Stomach (tissue), 9 donors: ENCODE results near the gene SMAD2. TPM values are rescaled to one million over a fixed set of nuclear protein-coding genes. Genes with fewer than 3 reads are reported as not detected.

ENCODE experiments used
- DNase-seq, 2 donors: peaks; one replicate each; pipeline versions ENCODE4 v3.0.0 to v3.0.0-alpha.2; 2013 to 2019
- H3K27ac ChIP-seq, 5 donors: fragments of 200-600 bp in 4 of 5; sonication (generic) in 4 of 5; one replicate each; pipeline ENCODE4 v1.5.1; 2013 to 2019; ENCODE audit warnings: mild to moderate bottlenecking in 1 of 5, moderate library complexity in 1 of 5
- H3K27me3 ChIP-seq, 3 donors: fragments of 200-600 bp; sonication (generic); one replicate each; pipeline ENCODE4 v1.5.1; 2017 to 2019; ENCODE audit warnings: mixed run types in 1 of 3
- H3K36me3 ChIP-seq, 4 donors: fragments of 200-600 bp; sonication (generic); 1 replicate in 3 of 4; 2 replicates in 1 of 4; pipeline ENCODE4 v1.5.1; 2016 to 2019
- H3K4me1 ChIP-seq, 4 donors: fragments of 200-600 bp; sonication (generic); one replicate each; pipeline ENCODE4 v1.5.1; 2016 to 2019
- H3K4me3 ChIP-seq, 4 donors: fragments of 200-600 bp; sonication (generic) in 3 of 4; one replicate each; pipeline ENCODE4 v1.5.1; 2016 to 2019; ENCODE audit warnings: mild to moderate bottlenecking in 1 of 4
- H3K9me3 ChIP-seq, 4 donors: fragments of 200-600 bp; sonication (generic); one replicate each; pipeline ENCODE4 v1.5.1; 2016 to 2019
- CTCF ChIP-seq, 7 experiments: fragments of 450-650 bp in 4 of 7; fragments of 200-600 bp in 3 of 7; sonication (generic) in 3 of 7; IDR thresholded peaks; one replicate each; pipeline ENCODE4 v1.5.1; 2016 to 2019; ENCODE audit warnings: antibody characterized with exemption in 7 of 7, control low read depth in 2 of 7, mild to moderate bottlenecking in 1 of 7
- EP300 ChIP-seq: sonication (generic); formaldehyde crosslinking; IDR thresholded peaks from one replicate; pipeline ENCODE4 v1.6.1; 2017; ENCODE audit warnings: antibody characterized with exemption
- POLR2A ChIP-seq, 4 donors: fragments of 450-650 bp; IDR thresholded peaks; one replicate each; pipeline ENCODE4 v1.6.1; 2016; ENCODE audit warnings: antibody characterized with exemption in 4 of 4, control low read depth in 2 of 4, mild to moderate bottlenecking in 1 of 4, moderate library complexity in 1 of 4
- POLR2AphosphoS5 ChIP-seq, 3 donors: sonication (generic); formaldehyde crosslinking; IDR thresholded peaks; one replicate each; pipeline ENCODE4 v1.6.1; 2016; ENCODE audit warnings: antibody characterized with exemption in 3 of 3
- WGBS, 5 donors: extraction: QIAGEN DNeasy Blood & Tissue Kit in 3 of 5; methylation state at CpG; one replicate each; pipeline versions ENCODE4 v1.1.5 to v1.1.7; 2013 to 2018; 5-methylcytosine and 5-hydroxymethylcytosine counted together
- intact Hi-C: fragments of 100-400 bp; cut with DNase I; formaldehyde crosslinking; loops from one replicate; pipeline ENCODE4 v1.15.1; 2023; ENCODE audit warnings: low total_unique reads
- polyA plus RNA-seq, 3 donors: library from polyadenylated mRNA; stranded (reverse); fragments of 200-250 nt; gene quantifications; one replicate each; pipeline ENCODE4 v1.2.3, GENCODE V29; 2013
- total RNA-seq, 5 donors: library from RNA; depleted of rRNA; stranded (reverse); fragments of >200 nt; gene quantifications; one replicate each; pipeline versions ENCODE4 v1.1.0 to v1.2.3, GENCODE V29; 2014 to 2016
- donor health status: healthy with polysubstance abuse.
- donor health status: Bipolar disorder and iron deficiency.
- donor health status: healthy.

The SMAD2 gene
- total and polyA plus RNA-seq, 8 donors, result 18.9 to 233 (median 46.3) TPM

- H3K4me1 ChIP-seq, result peaks cover 7 to 39% (median 24%) of the 10 kb centered on the region in 4 donors
- TF ChIP-seq POLR2AphosphoS5 (IDR thresholded peaks at IDR 0.05), result no peak
- TF ChIP-seq CTCF (IDR thresholded peaks at IDR 0.05), result no peak
- TF ChIP-seq POLR2A (IDR thresholded peaks at IDR 0.05), result no peak
- no peak for TF ChIP-seq EP300
- intact Hi-C loops, result no loop called here
- no peak overlapping the region for H3K4me3 ChIP-seq
- WGBS, 5 donors, result 81 to 93% (median 83%) methylated on average over 2 of the region's 2 CpGs
- no peak overlapping the region for H3K27ac ChIP-seq
- no peaks in the 10 kb centered on the region for H3K9me3 ChIP-seq
- no peak for DNase-seq
- no peaks in the 10 kb centered on the region for H3K27me3 ChIP-seq
- peaks cover 0 to 35% (median 23%) of the 10 kb centered on the region in 4 donors for H3K36me3 ChIP-seq
Observed at GRCh38 chr18:47895565-47896250, 34.8 kb downstream of the SMAD2 start.

GRCh38 chr18:47893939-47894699, 36.3 kb downstream of the SMAD2 start:
- Histone ChIP-seq H3K9me3 (no peaks in the 10 kb centered on the region), H3K27me3 (no peaks in the 10 kb centered on the region), H3K4me1 (peaks cover 6 to 31% (median 18%) of the 10 kb centered on the region in 4 donors), H3K36me3 (peaks cover 0 to 49% (median 35%) of the 10 kb centered on the region in 4 donors), H3K27ac (no peak overlapping the region), H3K4me3 (no peak overlapping the region)
- intact Hi-C loops, result no loop called here
- TF ChIP-seq CTCF (IDR thresholded peaks at IDR 0.05) (no peak), POLR2A (IDR thresholded peaks at IDR 0.05) (no peak), POLR2AphosphoS5 (IDR thresholded peaks at IDR 0.05) (no peak), EP300 (no peak)
- DNase-seq, result no peak
- WGBS, 5 donors, result 83 to 90% (median 87%) methylated on average over 9 of the region's 9 CpGs

- no peak for DNase-seq
- no peaks in the 10 kb centered on the region for H3K27me3 ChIP-seq
- peaks cover 0 to 20% (median 7%) of the 10 kb centered on the region in 4 donors for H3K4me1 ChIP-seq
- intact Hi-C loops, result no loop called here
- peaks cover 0 to 60% (median 44%) of the 10 kb centered on the region in 4 donors for H3K36me3 ChIP-seq
- H3K9me3 ChIP-seq, result no peaks in the 10 kb centered on the region
- no peak overlapping the region for H3K27ac ChIP-seq
- TF ChIP-seq POLR2A (IDR thresholded peaks at IDR 0.05) (no peak), POLR2AphosphoS5 (IDR thresholded peaks at IDR 0.05) (no peak), EP300 (no peak), CTCF (IDR thresholded peaks at IDR 0.05) (no peak)
- WGBS, 5 donors, result 73 to 92% (median 82%) methylated on average over 5 of the region's 5 CpGs
- no peak overlapping the region for H3K4me3 ChIP-seq
Observed at GRCh38 chr18:47893047-47893446, 37.4 kb downstream of the SMAD2 start.

GRCh38 chr18:47888156-47888555, 42.3 kb downstream of the SMAD2 start:
- 82 to 97% (median 84%) methylated on average over 3 of the region's 3 CpGs for WGBS, 5 donors

More at GRCh38 chr18:47888156-47888555, 42.3 kb downstream of the SMAD2 start:
- Histone ChIP-seq H3K27me3 (no peaks in the 10 kb centered on the region), H3K4me1 (peaks cover 0 to 12% (median 5%) of the 10 kb centered on the region in 4 donors), H3K27ac (no peak overlapping the region), H3K4me3 (no peak overlapping the region), H3K9me3 (no peaks in the 10 kb centered on the region), H3K36me3 (peaks cover 0 to 59% (median 46%) of the 10 kb centered on the region in 4 donors)
- TF ChIP-seq CTCF (IDR thresholded peaks at IDR 0.05) (no peak), POLR2A (IDR thresholded peaks at IDR 0.05) (no peak), POLR2AphosphoS5 (IDR thresholded peaks at IDR 0.05) (no peak), EP300 (no peak)
- no peak for DNase-seq
- intact Hi-C loops, result no loop called here
